Calu3 (cell line): ENCODE results near the gene TBC1D2. TPM values are rescaled to one million over a fixed set of nuclear protein-coding genes. Genes with fewer than 3 reads are reported as not detected.

Source experiments
- BruUV-seq: library from RNA; stranded (reverse); fragments of 400-500 nt; replicated peaks from 2 replicates; lab custom pipeline; 2021; lab: Mats Ljungman, UMichigan
- CTCF ChIA-PET: fragments of 300-600 bp; sonication (Branson Sonifier 250); formaldehyde crosslinking; loops from one replicate; lab custom pipeline; 2022; ENCODE audit warnings: antibody characterized with exemption; lab: Charles Lee
- DNase-seq: peaks from one replicate; pipeline ENCODE4 v3.0.0; 2022
- H3K27ac Mint-ChIP-seq: one replicate; pipeline ENCODE4 v1.8.0; 2022; ENCODE audit warnings: mixed read lengths; ENCODE audit not compliant: unreplicated experiment
- H3K27me3 Mint-ChIP-seq: one replicate; pipeline ENCODE4 v1.8.0; 2022; ENCODE audit warnings: mixed read lengths; ENCODE audit not compliant: unreplicated experiment
- H3K36me3 Mint-ChIP-seq: one replicate; pipeline ENCODE4 v1.8.0; 2022; ENCODE audit warnings: mild to moderate bottlenecking, moderate library complexity, mixed read lengths; ENCODE audit not compliant: insufficient read depth, unreplicated experiment
- H3K4me1 Mint-ChIP-seq: one replicate; pipeline ENCODE4 v1.8.0; 2022; ENCODE audit warnings: mild to moderate bottlenecking, low read depth, mixed read lengths; ENCODE audit not compliant: unreplicated experiment
- H3K4me3 Mint-ChIP-seq: one replicate; pipeline ENCODE4 v1.8.0; 2022; ENCODE audit warnings: mild to moderate bottlenecking, low read depth, moderate library complexity, mixed read lengths; ENCODE audit not compliant: unreplicated experiment
- H3K9me3 Mint-ChIP-seq: one replicate; pipeline ENCODE4 v1.8.0; 2022; ENCODE audit warnings: low read depth, mixed read lengths; ENCODE audit not compliant: unreplicated experiment
- intact Hi-C: fragments of 100-400 bp; cut with micrococcal nuclease; formaldehyde crosslinking; loops from one replicate; pipeline ENCODE4 v1.10.0; 2022; ENCODE audit not compliant: unreplicated experiment
- total RNA-seq: library from RNA; stranded (reverse); gene quantifications from 2 replicates; pipeline ENCODE4 v1.2.3, GENCODE V29; 2022
- TF ChIP-seq, protein P1 (sequence below): fragments of 200-600 bp; IDR thresholded peaks from one replicate; pipeline ENCODE4 v1.8.0; 2022; ENCODE audit warnings: antibody characterized with exemption; ENCODE audit not compliant: unreplicated experiment

TBC1D2 gene
- total RNA-seq, 1 experiment from 2014 or later = 8.3 TPM

DNA sequence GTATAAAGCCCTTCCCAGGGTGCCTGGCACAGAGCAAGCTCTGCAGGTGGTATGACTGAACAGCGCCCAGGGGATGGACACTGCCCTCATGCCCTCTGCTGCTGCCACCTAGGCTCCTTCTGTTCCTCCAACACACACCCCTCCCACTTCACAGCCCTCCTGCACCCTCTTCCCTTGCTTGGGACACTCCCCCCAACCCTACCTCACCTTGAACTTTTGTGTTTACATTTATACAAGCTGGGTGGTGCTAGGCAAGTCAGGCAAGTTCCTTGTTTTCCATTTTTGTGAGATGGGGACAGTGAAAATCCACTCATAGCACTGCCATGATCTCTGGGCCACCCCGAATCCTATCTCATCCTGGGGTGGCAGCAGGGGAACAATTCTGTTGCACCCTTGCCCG is 44.2 kb downstream of the TBC1D2 start:
- no peak overlapping the region for H3K4me3 Mint-ChIP-seq
- no peak overlapping the region for H3K27ac Mint-ChIP-seq
- H3K27me3 Mint-ChIP-seq = no peaks in the 10 kb centered on the region
- H3K9me3 Mint-ChIP-seq = no peaks in the 10 kb centered on the region
- H3K4me1 Mint-ChIP-seq = no peaks in the 10 kb centered on the region
- intact Hi-C loops = no loop called here
- no TSS peak for BruUV-seq
- DNase-seq = no peak
- CTCF ChIA-PET = no interaction called here
- TF ChIP-seq, protein P1, sequence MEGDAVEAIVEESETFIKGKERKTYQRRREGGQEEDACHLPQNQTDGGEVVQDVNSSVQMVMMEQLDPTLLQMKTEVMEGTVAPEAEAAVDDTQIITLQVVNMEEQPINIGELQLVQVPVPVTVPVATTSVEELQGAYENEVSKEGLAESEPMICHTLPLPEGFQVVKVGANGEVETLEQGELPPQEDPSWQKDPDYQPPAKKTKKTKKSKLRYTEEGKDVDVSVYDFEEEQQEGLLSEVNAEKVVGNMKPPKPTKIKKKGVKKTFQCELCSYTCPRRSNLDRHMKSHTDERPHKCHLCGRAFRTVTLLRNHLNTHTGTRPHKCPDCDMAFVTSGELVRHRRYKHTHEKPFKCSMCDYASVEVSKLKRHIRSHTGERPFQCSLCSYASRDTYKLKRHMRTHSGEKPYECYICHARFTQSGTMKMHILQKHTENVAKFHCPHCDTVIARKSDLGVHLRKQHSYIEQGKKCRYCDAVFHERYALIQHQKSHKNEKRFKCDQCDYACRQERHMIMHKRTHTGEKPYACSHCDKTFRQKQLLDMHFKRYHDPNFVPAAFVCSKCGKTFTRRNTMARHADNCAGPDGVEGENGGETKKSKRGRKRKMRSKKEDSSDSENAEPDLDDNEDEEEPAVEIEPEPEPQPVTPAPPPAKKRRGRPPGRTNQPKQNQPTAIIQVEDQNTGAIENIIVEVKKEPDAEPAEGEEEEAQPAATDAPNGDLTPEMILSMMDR = no peak
- H3K36me3 Mint-ChIP-seq = peaks cover 8% of the 10 kb centered on the region

DNA sequence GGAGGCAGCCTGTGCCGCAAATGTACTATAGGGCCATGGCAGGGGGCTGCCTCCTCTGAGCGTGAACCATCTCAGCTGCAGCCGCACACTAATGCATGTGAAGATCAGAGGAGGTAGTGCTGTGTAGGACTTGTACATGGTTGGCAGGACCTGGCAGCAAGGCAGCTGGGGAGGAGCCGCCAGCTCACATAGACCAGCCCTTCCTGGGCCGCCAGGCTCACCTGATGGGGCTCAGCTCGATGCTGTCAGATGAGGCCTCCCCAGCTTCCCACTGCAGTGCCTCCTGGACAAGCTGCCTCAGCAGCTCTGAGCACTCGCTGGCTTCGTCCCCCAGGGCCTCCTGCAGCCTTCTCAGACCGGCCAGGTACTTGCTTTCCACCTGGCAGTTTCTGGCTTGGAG is 45.0 kb downstream of the TBC1D2 start:
- H3K36me3 Mint-ChIP-seq = peaks cover 8% of the 10 kb centered on the region
- DNase-seq = no peak
- H3K9me3 Mint-ChIP-seq = no peaks in the 10 kb centered on the region
- intact Hi-C loops = no loop called here
- no peaks in the 10 kb centered on the region for H3K4me1 Mint-ChIP-seq
- H3K27ac Mint-ChIP-seq = no peak overlapping the region
- BruUV-seq = no TSS peak
- H3K27me3 Mint-ChIP-seq = no peaks in the 10 kb centered on the region
- CTCF ChIA-PET = no interaction called here
- TF ChIP-seq, protein P1 = no peak
- no peak overlapping the region for H3K4me3 Mint-ChIP-seq

DNA sequence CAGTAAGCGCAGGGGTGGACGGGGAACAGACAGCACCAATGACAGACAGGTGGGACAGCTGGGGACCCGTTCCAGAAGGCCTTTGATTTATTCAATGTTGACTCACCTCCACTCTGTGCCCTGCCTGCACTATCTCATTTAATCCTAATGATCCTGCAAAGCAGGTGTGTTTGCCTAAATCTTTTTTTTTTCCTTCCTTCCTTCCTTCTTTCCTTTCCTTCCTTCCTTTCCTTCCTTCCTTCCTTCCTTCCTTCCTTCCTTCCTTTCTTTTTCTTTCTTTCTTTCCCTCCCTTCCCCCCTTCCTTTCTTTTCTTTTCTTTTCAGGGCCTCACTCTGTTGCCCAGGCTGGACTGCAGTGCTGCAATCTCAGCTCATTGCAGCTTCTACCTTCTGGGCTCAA is 45.9 kb downstream of the TBC1D2 start:
- DNase-seq = no peak
- no peak overlapping the region for H3K4me3 Mint-ChIP-seq
- H3K27me3 Mint-ChIP-seq = no peaks in the 10 kb centered on the region
- intact Hi-C loops = loop anchor here (10.0 kb wide), 1 partner anchor 135 kb away; no protein-coding TSS in a partner anchor
- no TSS peak for BruUV-seq
- H3K4me1 Mint-ChIP-seq = no peaks in the 10 kb centered on the region
- CTCF ChIA-PET = no interaction called here
- TF ChIP-seq, protein P1 = no peak
- H3K36me3 Mint-ChIP-seq = peaks cover 8% of the 10 kb centered on the region
- H3K27ac Mint-ChIP-seq = no peak overlapping the region
- H3K9me3 Mint-ChIP-seq = no peaks in the 10 kb centered on the region

DNA sequence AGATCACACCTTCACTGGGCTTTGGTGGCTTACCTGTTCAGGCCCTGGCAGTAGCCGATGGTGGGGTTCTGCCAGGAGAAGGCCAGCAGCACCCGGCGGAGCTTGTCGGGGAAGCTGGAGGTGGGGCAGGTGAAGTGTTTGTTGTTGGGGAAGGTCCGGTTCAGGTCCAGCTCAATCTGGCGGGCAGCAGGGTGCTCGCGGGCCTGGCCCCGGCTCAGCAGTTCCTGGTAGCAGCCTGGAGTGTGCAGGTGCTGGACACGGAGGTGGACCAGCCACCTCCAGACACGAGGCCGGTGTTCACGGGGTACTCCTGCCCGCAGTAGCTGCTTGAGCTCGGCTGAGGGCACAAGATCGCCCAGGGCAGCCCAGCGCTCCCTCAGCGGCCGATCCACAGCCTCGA is 46.8 kb downstream of the TBC1D2 start:
- Mint-ChIP-seq H3K4me3 (no peak overlapping the region), H3K9me3 (no peaks in the 10 kb centered on the region), H3K36me3 (peaks cover 8% of the 10 kb centered on the region), H3K27ac (no peak overlapping the region), H3K27me3 (no peaks in the 10 kb centered on the region), H3K4me1 (no peaks in the 10 kb centered on the region)
- TF ChIP-seq, protein P1 = no peak
- intact Hi-C loops = loop anchor here (10.0 kb wide), 1 partner anchor 134 kb away; no protein-coding TSS in a partner anchor
- DNase-seq = no peak
- no TSS peak for BruUV-seq
- CTCF ChIA-PET = no interaction called here
